22Rv1 (cell line): ENCODE results near the gene SNX13.

ENCODE experiments used
- CTCF ChIP-seq: fragments of 450-650 bp; IDR thresholded peaks from 2 replicates; pipeline ENCODE4 v1.5.1; 2017; ENCODE audit warnings: mild to moderate bottlenecking
- ZFX ChIP-seq: fragments of 450-650 bp; IDR thresholded peaks from 2 replicates; pipeline ENCODE4 v1.6.1; 2017; ENCODE audit warnings: antibody characterized with exemption, borderline replicate concordance

GRCh38 chr7:17770710-17771375, 169.5 kb downstream of the SNX13 start:
- TF ChIP-seq CTCF = no peak
- no peak for TF ChIP-seq ZFX
